ENCODE results near the gene HOXD1. TPM values are rescaled to one million over a fixed set of nuclear protein-coding genes. Genes with fewer than 3 reads are reported as not detected.

The HOXD1 gene
- total RNA-seq, 2 experiments from 2014 or later: not detected

GRCh38 chr2:176169181-176169580 is 19.3 kb upstream of the HOXD1 start:
- no peak overlapping the region for H3K4me3 Mint-ChIP-seq
- no peak for TF ChIP-seq CTCF (IDR thresholded peaks at IDR 0.05)
- H3K36me3 Mint-ChIP-seq (ENCODE audit: low read depth): peaks cover under 1% of the 10 kb centered on the region
- ChIA-PET POLR2A (no interaction called here), CTCF (interaction anchor here (0.7 to 1.4 kb wide), 3 partner anchors 10 to 29 kb away, joined by 3 to 5 read pairs (median 3); no protein-coding TSS in a partner anchor)
- peaks cover 1% of the 10 kb centered on the region for H3K9me3 Mint-ChIP-seq
- ATAC-seq (no peak), DNase-seq (no peak)
- H3K27me3 Mint-ChIP-seq: peaks cover 82% of the 10 kb centered on the region
- intact Hi-C loops (cut with micrococcal nuclease): no loop called here
- H3K27ac Mint-ChIP-seq: no peak overlapping the region
- peaks cover 19% of the 10 kb centered on the region for H3K4me1 Mint-ChIP-seq (ENCODE audit: low read depth)

GRCh38 chr2:176169711-176170110 is 18.8 kb upstream of the HOXD1 start:
- Mint-ChIP-seq H3K9me3 (peaks cover 1% of the 10 kb centered on the region), H3K4me1 (ENCODE audit: low read depth) (peaks cover 14% of the 10 kb centered on the region), H3K36me3 (ENCODE audit: low read depth) (no peaks in the 10 kb centered on the region), H3K4me3 (no peak overlapping the region), H3K27me3 (peaks cover 81% of the 10 kb centered on the region), H3K27ac (no peak overlapping the region)
- POLR2A ChIA-PET: no interaction called here
- TF ChIP-seq CTCF (IDR thresholded peaks at IDR 0.05): no peak
- intact Hi-C loops (cut with micrococcal nuclease): loop anchor here (5.0 kb wide), 1 partner anchor 37 kb away; no protein-coding TSS in a partner anchor
- CTCF ChIA-PET: interaction anchor here (0.7 to 1.4 kb wide), 3 partner anchors 9 to 29 kb away, joined by 3 to 5 read pairs (median 3); no protein-coding TSS in a partner anchor
- ATAC-seq (no peak), DNase-seq (no peak)

GRCh38 chr2:176170602-176171305 is 17.7 kb upstream of the HOXD1 start:
- Mint-ChIP-seq H3K9me3 (peaks cover 1% of the 10 kb centered on the region), H3K4me1 (ENCODE audit: low read depth) (peaks cover 14% of the 10 kb centered on the region), H3K4me3 (no peak overlapping the region), H3K36me3 (ENCODE audit: low read depth) (no peaks in the 10 kb centered on the region), H3K27me3 (peaks cover 80% of the 10 kb centered on the region), H3K27ac (no peak overlapping the region)
- DNase-seq (no peak), ATAC-seq (no peak)
- CTCF ChIA-PET: no interaction called here
- intact Hi-C loops (cut with micrococcal nuclease): loop anchor here (5.0 kb wide), 1 partner anchor 38 kb away; no protein-coding TSS in a partner anchor
- no peak for TF ChIP-seq CTCF (IDR thresholded peaks at IDR 0.05)
- POLR2A ChIA-PET: no interaction called here

GRCh38 chr2:176171351-176172006 is 17.0 kb upstream of the HOXD1 start:
- ChIA-PET POLR2A (no interaction called here), CTCF (no interaction called here)
- no peaks in the 10 kb centered on the region for H3K36me3 Mint-ChIP-seq (ENCODE audit: low read depth)
- H3K27ac Mint-ChIP-seq: no peak overlapping the region
- TF ChIP-seq CTCF (IDR thresholded peaks at IDR 0.05): no peak
- ATAC-seq: no peak
- H3K9me3 Mint-ChIP-seq: peaks cover 1% of the 10 kb centered on the region
- DNase-seq: no peak
- peaks cover 81% of the 10 kb centered on the region for H3K27me3 Mint-ChIP-seq
- H3K4me3 Mint-ChIP-seq: no peak overlapping the region
- intact Hi-C loops (cut with micrococcal nuclease): loop anchor here (5.0 kb wide), 1 partner anchor 39 kb away; no protein-coding TSS in a partner anchor
- peaks cover 14% of the 10 kb centered on the region for H3K4me1 Mint-ChIP-seq (ENCODE audit: low read depth)

Data from activated CD8-positive, alpha-beta T cell treated with anti-CD3 and anti-CD28 coated beads for 36 hours (primary cell).